Neural progenitor cell (in vitro differentiated cells): ENCODE results near the gene PRR12. TPM values are rescaled to one million over a fixed set of nuclear protein-coding genes. Genes with fewer than 3 reads are reported as not detected.
A peak's percentile ranks its signal among the peaks of the same experiment; 100 is the strongest.

Experiments
- DNase-seq: peaks from one replicate; pipeline ENCODE4 v3.0.0-alpha.2; 2016; ENCODE audit warnings: low spot score
- H2AFZ ChIP-seq: fragments of 200-600 bp; sonication (generic); replicated peaks from 2 replicates; pipeline ENCODE4 v1.6.1; 2016; ENCODE audit warnings: antibody characterized with exemption
- H3F3A ChIP-seq: fragments of 200-600 bp; sonication (generic); 2 replicates; pipeline ENCODE4 v1.6.1; 2016; ENCODE audit warnings: antibody characterized with exemption, low read depth
- H3K27ac ChIP-seq: fragments of 200-600 bp; sonication (generic); 2 replicates; pipeline ENCODE4 v1.5.1; 2016; ENCODE audit warnings: mild to moderate bottlenecking
- H3K27me3 ChIP-seq: fragments of 200-600 bp; sonication (generic); 2 replicates; pipeline ENCODE4 v1.6.1; 2016; ENCODE audit warnings: mild to moderate bottlenecking, moderate library complexity
- H3K36me3 ChIP-seq: fragments of 200-600 bp; sonication (generic); 2 replicates; pipeline ENCODE4 v1.5.1; 2016
- H3K4me1 ChIP-seq: fragments of 200-600 bp; sonication (generic); 2 replicates; pipeline ENCODE4 v1.6.1; 2016; ENCODE audit warnings: mixed run types
- H3K4me2 ChIP-seq: fragments of 200-600 bp; sonication (generic); 2 replicates; pipeline ENCODE4 v1.6.1; 2016
- H3K4me3 ChIP-seq: fragments of 200-600 bp; sonication (generic); 2 replicates; pipeline ENCODE4 v1.5.1; 2016
- H3K79me2 ChIP-seq: fragments of 200-600 bp; sonication (generic); 2 replicates; pipeline ENCODE4 v1.6.1; 2016; ENCODE audit warnings: low read depth
- H3K9ac ChIP-seq: fragments of 200-600 bp; sonication (generic); 2 replicates; pipeline ENCODE4 v1.6.1; 2016
- H3K9me3 ChIP-seq: fragments of 200-600 bp; sonication (generic); 2 replicates; pipeline ENCODE4 v1.5.1; 2016; ENCODE audit warnings: low read depth
- H4K20me1 ChIP-seq: fragments of 200-600 bp; sonication (generic); 2 replicates; pipeline ENCODE4 v1.6.1; 2016; ENCODE audit warnings: low read depth
- H3K27ac Mint-ChIP-seq: 3 replicates; pipeline ENCODE4 v1.8.0; 2021; ENCODE audit warnings: mixed read lengths
- H3K27me3 Mint-ChIP-seq: 2 replicates; pipeline ENCODE4 v1.8.0; 2022; ENCODE audit warnings: low read depth, mild to moderate bottlenecking, inconsistent platforms, moderate library complexity, mixed read lengths; ENCODE audit not compliant: insufficient read depth
- H3K36me3 Mint-ChIP-seq: 3 replicates; pipeline ENCODE4 v1.8.0; 2021; ENCODE audit warnings: mixed read lengths
- H3K4me1 Mint-ChIP-seq: 3 replicates; pipeline ENCODE4 v1.8.0; 2021; ENCODE audit warnings: mixed read lengths
- H3K4me3 Mint-ChIP-seq: 3 replicates; pipeline ENCODE4 v1.8.0; 2021; ENCODE audit warnings: mild to moderate bottlenecking, moderate library complexity, mixed read lengths
- H3K9me3 Mint-ChIP-seq: 3 replicates; pipeline ENCODE4 v1.8.0; 2020; ENCODE audit warnings: mixed read lengths
- EZH2 ChIP-seq: fragments of 200-600 bp; sonication (generic); IDR thresholded peaks from 2 replicates; pipeline ENCODE4 v1.6.1; 2017; ENCODE audit warnings: antibody characterized with exemption, mild to moderate bottlenecking, moderate library complexity
- EZH2phosphoT487 ChIP-seq: fragments of 200-600 bp; sonication (generic); IDR thresholded peaks from 2 replicates; pipeline ENCODE4 v1.6.1; 2017; ENCODE audit warnings: antibody characterized with exemption
- total RNA-seq: library from RNA; depleted of rRNA; stranded (reverse); fragments of >200 nt; gene quantifications from 2 replicates; pipeline ENCODE4 v1.2.3, GENCODE V29; 2015; ENCODE audit warnings: low replicate concordance
- TF ChIP-seq, protein P1 (sequence below): fragments of 200-600 bp; sonication (generic); IDR thresholded peaks from 2 replicates; pipeline ENCODE4 v1.5.1; 2017; ENCODE audit warnings: antibody characterized with exemption, mild to moderate bottlenecking

Gene PRR12
- total RNA-seq, 1 donor from 2014 or later: 3.2 TPM

DNA sequence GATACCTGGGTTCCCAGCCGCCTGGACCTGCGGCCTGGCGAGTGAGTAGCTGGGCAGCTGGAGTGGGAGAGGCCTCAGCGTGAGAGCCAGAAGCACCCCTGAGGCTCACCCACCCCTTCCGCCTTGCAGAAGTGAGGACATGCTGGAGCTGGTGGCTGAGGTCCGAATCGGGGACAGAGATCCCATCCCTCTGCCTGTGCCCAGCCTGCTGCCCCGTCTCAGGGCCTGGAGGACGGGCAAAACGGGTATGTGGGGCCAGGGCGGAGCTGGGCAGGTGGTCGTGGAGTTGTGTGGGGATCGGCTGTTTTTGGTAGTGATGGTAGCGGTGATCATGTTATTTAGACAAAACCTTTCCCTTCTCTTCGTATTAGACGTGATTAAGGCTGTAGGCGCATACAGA lies 55.6 kb downstream of the PRR12 start:
- Histone ChIP-seq H3K36me3 (no peaks in the 10 kb centered on the region), H3K4me3 (no peak overlapping the region), H3F3A (peaks cover 10% of the 10 kb centered on the region), H3K9me3 (no peaks in the 10 kb centered on the region), H3K79me2 (peaks cover 48% of the 10 kb centered on the region), H3K4me2 (no peak overlapping the region), H4K20me1 (peaks cover 51% of the 10 kb centered on the region), H3K27me3 (no peaks in the 10 kb centered on the region), H3K4me1 (peaks cover 14% of the 10 kb centered on the region), H3K9ac (no peak overlapping the region), H2AFZ (no peak overlapping the region), H3K27ac (no peak overlapping the region)
- Mint-ChIP-seq H3K4me1 (peaks cover 26% of the 10 kb centered on the region), H3K4me3 (peak overlapping the region; percentile 61), H3K36me3 (peaks cover 28% of the 10 kb centered on the region), H3K27ac (no peak overlapping the region), H3K27me3 (peaks cover 5% of the 10 kb centered on the region), H3K9me3 (no peaks in the 10 kb centered on the region)
- DNase-seq: no peak
- TF ChIP-seq EZH2phosphoT487 (no peak), EZH2 (no peak)
- TF ChIP-seq, protein P1, sequence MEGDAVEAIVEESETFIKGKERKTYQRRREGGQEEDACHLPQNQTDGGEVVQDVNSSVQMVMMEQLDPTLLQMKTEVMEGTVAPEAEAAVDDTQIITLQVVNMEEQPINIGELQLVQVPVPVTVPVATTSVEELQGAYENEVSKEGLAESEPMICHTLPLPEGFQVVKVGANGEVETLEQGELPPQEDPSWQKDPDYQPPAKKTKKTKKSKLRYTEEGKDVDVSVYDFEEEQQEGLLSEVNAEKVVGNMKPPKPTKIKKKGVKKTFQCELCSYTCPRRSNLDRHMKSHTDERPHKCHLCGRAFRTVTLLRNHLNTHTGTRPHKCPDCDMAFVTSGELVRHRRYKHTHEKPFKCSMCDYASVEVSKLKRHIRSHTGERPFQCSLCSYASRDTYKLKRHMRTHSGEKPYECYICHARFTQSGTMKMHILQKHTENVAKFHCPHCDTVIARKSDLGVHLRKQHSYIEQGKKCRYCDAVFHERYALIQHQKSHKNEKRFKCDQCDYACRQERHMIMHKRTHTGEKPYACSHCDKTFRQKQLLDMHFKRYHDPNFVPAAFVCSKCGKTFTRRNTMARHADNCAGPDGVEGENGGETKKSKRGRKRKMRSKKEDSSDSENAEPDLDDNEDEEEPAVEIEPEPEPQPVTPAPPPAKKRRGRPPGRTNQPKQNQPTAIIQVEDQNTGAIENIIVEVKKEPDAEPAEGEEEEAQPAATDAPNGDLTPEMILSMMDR: no peak

DNA sequence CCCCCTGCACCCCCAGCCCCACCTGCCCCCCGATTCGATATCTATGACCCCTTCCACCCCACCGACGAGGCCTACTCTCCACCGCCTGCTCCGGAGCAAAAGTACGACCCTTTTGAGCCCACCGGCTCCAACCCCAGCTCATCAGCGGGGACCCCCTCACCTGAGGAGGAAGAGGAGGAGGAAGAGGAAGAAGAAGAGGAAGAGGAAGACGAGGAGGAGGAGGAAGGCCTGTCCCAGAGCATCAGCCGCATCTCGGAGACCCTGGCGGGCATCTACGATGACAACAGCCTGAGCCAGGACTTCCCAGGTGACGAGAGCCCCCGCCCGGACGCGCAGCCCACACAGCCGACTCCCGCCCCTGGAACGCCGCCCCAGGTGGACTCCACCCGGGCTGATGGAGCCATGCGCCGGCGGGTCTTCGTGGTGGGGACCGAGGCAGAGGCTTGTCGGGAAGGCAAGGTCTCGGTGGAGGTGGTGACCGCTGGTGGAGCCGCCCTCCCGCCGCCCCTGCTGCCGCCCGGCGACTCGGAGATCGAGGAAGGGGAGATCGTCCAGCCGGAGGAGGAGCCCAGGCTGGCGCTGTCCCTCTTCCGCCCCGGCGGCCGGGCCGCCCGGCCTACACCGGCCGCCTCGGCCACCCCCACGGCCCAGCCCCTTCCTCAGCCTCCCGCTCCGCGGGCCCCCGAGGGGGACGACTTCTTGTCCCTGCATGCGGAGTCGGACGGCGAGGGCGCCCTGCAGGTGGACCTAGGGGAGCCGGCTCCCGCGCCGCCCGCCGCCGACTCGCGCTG lies 60.2 kb downstream of the PRR12 start:
- H4K20me1 ChIP-seq: peaks cover 41% of the 10 kb centered on the region
- H3K9me3 ChIP-seq: no peaks in the 10 kb centered on the region
- H3K27me3 Mint-ChIP-seq: peaks cover 3% of the 10 kb centered on the region
- no peak overlapping the region for H3K27ac Mint-ChIP-seq
- H3K36me3 Mint-ChIP-seq: peaks cover 25% of the 10 kb centered on the region
- H2AFZ ChIP-seq: no peak overlapping the region
- H3K27ac ChIP-seq: no peak overlapping the region
- H3K4me2 ChIP-seq: no peak overlapping the region
- H3K9ac ChIP-seq: no peak overlapping the region
- peaks cover under 1% of the 10 kb centered on the region for H3F3A ChIP-seq
- no peak for DNase-seq
- no peaks in the 10 kb centered on the region for H3K4me1 ChIP-seq
- H3K9me3 Mint-ChIP-seq: no peaks in the 10 kb centered on the region
- H3K4me1 Mint-ChIP-seq: peaks cover 2% of the 10 kb centered on the region
- H3K27me3 ChIP-seq: no peaks in the 10 kb centered on the region
- H3K4me3 ChIP-seq: no peak overlapping the region
- H3K36me3 ChIP-seq: no peaks in the 10 kb centered on the region
- peaks cover 8% of the 10 kb centered on the region for H3K79me2 ChIP-seq
- TF ChIP-seq, protein P1: no peak
- TF ChIP-seq EZH2phosphoT487: no peak
- no peak for TF ChIP-seq EZH2
- no peak overlapping the region for H3K4me3 Mint-ChIP-seq

DNA sequence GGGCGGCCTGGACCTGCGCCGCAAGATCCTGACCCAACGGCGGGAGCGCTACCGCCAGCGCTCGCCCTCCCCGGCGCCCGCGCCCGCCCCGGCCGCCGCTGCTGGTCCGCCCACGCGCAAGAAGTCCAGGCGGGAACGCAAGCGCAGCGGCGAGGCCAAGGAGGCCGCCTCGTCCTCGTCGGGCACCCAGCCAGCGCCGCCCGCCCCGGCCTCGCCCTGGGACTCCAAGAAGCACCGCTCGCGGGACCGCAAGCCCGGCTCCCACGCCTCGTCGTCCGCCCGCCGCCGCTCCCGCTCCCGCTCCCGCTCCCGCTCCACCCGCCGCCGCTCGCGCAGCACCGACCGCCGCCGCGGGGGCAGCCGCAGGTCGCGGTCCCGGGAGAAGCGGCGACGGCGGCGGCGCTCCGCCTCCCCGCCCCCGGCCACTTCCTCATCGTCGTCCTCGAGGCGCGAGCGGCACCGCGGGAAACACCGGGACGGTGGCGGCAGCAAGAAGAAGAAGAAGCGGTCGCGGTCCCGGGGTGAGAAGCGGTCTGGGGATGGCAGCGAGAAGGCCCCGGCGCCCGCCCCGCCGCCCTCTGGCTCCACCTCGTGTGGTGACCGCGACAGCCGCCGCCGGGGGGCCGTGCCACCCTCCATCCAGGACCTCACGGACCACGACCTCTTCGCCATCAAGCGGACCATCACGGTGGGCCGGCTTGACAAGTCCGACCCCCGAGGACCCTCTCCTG lies 61.0 kb downstream of the PRR12 start:
- peaks cover 28% of the 10 kb centered on the region for H3K36me3 Mint-ChIP-seq
- H4K20me1 ChIP-seq: peaks cover 39% of the 10 kb centered on the region
- H2AFZ ChIP-seq: no peak overlapping the region
- TF ChIP-seq EZH2 (no peak), EZH2phosphoT487 (no peak)
- H3K27me3 ChIP-seq: no peaks in the 10 kb centered on the region
- H3K27ac Mint-ChIP-seq: no peak overlapping the region
- peaks cover 7% of the 10 kb centered on the region for H3K79me2 ChIP-seq
- H3K4me1 Mint-ChIP-seq: no peaks in the 10 kb centered on the region
- no peaks in the 10 kb centered on the region for H3K9me3 Mint-ChIP-seq
- H3K9ac ChIP-seq: no peak overlapping the region
- no peak overlapping the region for H3K4me2 ChIP-seq
- no peak overlapping the region for H3K4me3 ChIP-seq
- H3F3A ChIP-seq: peaks cover 5% of the 10 kb centered on the region
- DNase-seq: no peak
- H3K27me3 Mint-ChIP-seq: peaks cover 3% of the 10 kb centered on the region
- no peak overlapping the region for H3K27ac ChIP-seq
- H3K4me3 Mint-ChIP-seq: no peak overlapping the region
- no peaks in the 10 kb centered on the region for H3K4me1 ChIP-seq
- H3K36me3 ChIP-seq: no peaks in the 10 kb centered on the region
- H3K9me3 ChIP-seq: no peaks in the 10 kb centered on the region
